DND-41 (cell line): ENCODE data around the gene MXI1.

ENCODE experiments used
- EZH2 ChIP-seq: IDR thresholded peaks from 3 replicates; pipeline ENCODE4 v1.6.1; 2012; ENCODE audit warnings: borderline replicate concordance, low read depth, mild to moderate bottlenecking, moderate library complexity, low read length, inconsistent platforms; ENCODE audit not compliant: severe bottlenecking
- TF ChIP-seq, protein P1 (sequence below): IDR thresholded peaks from 2 replicates; pipeline ENCODE4 v1.5.1; 2012; ENCODE audit warnings: borderline replicate concordance, low read length, moderate library complexity, mild to moderate bottlenecking; ENCODE audit not compliant: poor library complexity, severe bottlenecking; ENCODE audit errors: extremely low read depth

DNA sequence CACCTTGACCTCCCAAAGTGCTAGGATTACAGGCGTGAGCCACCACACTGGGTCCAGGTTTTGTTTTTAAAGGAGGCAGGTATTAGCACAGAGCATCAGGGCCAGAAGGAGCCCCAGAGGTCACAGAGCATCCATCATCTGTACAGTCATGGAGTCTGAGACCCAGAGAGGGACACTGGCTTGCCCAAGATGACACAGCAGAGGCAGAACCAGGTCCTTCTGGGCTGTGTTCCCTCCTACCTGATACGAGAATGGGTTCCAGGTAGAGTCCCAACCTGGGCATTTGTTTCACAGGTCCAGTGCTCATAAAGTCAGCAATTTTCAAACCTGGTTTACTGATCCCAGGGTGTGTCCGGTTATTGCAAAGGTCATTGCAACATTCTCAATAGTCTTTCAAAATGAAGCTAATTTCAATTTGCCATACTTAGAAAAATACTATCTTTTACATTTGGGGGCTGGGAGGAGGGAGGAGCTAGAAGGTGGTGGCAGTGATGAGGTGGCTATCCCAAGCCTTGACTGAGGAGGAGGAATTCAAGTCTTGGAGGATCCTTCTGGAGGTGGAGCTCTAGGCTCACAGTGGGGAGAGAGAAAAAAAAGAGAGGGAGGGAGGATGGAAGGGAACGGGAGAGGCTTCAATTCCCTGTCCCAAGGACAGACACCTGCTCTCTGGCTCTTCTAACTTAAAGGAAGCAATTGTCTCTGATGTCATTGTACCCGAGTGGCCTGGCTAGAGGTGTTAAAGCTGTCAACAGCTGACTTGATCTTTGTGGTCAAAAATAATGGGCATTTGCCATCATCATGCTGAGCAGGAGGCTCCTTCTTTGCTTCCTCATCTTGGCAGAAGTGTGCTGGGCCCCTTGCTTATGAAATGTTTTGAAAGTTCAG lies 8.1 kb downstream of the MXI1 start:
- TF ChIP-seq, protein P1, sequence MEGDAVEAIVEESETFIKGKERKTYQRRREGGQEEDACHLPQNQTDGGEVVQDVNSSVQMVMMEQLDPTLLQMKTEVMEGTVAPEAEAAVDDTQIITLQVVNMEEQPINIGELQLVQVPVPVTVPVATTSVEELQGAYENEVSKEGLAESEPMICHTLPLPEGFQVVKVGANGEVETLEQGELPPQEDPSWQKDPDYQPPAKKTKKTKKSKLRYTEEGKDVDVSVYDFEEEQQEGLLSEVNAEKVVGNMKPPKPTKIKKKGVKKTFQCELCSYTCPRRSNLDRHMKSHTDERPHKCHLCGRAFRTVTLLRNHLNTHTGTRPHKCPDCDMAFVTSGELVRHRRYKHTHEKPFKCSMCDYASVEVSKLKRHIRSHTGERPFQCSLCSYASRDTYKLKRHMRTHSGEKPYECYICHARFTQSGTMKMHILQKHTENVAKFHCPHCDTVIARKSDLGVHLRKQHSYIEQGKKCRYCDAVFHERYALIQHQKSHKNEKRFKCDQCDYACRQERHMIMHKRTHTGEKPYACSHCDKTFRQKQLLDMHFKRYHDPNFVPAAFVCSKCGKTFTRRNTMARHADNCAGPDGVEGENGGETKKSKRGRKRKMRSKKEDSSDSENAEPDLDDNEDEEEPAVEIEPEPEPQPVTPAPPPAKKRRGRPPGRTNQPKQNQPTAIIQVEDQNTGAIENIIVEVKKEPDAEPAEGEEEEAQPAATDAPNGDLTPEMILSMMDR: no peak
- TF ChIP-seq EZH2: no peak
